B cell (primary cell): Measurements from ENCODE around the gene RBM39.

Experiments used
- EZH2 ChIP-seq: IDR thresholded peaks from 2 replicates; pipeline ENCODE4 v1.6.1; 2012; ENCODE audit warnings: borderline replicate concordance, low read depth, mild to moderate bottlenecking, moderate library complexity, low read length; ENCODE audit not compliant: insufficient read depth, poor library complexity, severe bottlenecking
- TF ChIP-seq, protein P1 (sequence below): fragments of 200-600 bp; IDR thresholded peaks from one replicate; pipeline ENCODE4 v1.8.0; 2022; ENCODE audit warnings: antibody characterized with exemption, mild to moderate bottlenecking

DNA sequence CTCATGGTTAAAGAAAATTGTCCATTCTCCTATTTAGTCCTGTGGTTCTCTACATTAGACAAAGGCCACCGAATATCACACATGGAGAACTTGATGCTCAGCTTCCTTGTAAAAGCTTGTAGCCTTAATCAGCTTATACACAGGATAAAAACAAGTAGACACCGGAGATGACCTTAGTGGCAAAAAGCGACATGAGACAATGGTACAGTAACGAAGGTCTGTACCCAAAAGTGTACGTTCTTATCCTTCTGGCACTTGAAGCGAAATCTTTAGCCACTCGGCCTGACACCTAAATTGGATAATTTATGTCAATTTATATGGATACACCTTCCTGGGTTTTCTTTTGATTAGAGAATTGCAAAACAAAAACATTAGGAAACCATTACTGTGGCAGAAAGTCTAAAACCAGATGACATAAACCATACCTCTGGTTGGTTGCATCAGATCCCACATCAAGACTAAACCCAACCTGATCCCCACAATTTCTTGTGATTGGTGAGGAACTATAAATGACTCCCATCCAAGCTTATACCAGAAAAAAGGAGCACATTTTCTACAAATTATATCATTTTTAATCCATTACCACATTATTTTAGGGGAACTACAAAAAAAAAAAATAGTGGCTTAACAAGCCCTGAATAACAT lies 6.1 kb downstream of the RBM39 start:
- TF ChIP-seq EZH2 = no peak
- TF ChIP-seq, protein P1, sequence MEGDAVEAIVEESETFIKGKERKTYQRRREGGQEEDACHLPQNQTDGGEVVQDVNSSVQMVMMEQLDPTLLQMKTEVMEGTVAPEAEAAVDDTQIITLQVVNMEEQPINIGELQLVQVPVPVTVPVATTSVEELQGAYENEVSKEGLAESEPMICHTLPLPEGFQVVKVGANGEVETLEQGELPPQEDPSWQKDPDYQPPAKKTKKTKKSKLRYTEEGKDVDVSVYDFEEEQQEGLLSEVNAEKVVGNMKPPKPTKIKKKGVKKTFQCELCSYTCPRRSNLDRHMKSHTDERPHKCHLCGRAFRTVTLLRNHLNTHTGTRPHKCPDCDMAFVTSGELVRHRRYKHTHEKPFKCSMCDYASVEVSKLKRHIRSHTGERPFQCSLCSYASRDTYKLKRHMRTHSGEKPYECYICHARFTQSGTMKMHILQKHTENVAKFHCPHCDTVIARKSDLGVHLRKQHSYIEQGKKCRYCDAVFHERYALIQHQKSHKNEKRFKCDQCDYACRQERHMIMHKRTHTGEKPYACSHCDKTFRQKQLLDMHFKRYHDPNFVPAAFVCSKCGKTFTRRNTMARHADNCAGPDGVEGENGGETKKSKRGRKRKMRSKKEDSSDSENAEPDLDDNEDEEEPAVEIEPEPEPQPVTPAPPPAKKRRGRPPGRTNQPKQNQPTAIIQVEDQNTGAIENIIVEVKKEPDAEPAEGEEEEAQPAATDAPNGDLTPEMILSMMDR = no peak
